NCI-H226 (cell line): ENCODE results near the gene MEGF11.
"Not testable (repeated sequence)": the region's sequence is repeated elsewhere in the genome, so short reads cannot be mapped to it uniquely, and the experiment has no call there.

Experiments
- DNase-seq: peaks from one replicate; pipeline ENCODE4 v3.0.0-alpha.2; 2015

MEGF11 gene

GRCh38 chr15:66021496-66022162 lies 231.9 kb downstream of the MEGF11 start:
- DNase-seq: no peak

- DNase-seq: no peak
Measured at GRCh38 chr15:66019826-66020398, 233.6 kb downstream of the MEGF11 start.

GRCh38 chr15:66019368-66019767 lies 234.2 kb downstream of the MEGF11 start:
- DNase-seq: no peak

GRCh38 chr15:66018488-66018797 lies 235.1 kb downstream of the MEGF11 start:
- DNase-seq: no peak

GRCh38 chr15:66017792-66018487 lies 235.6 kb downstream of the MEGF11 start:
- DNase-seq: no peak

- DNase-seq: no peak
Measured at GRCh38 chr15:66017000-66017399, 236.6 kb downstream of the MEGF11 start.

- DNase-seq: no peak
Measured at GRCh38 chr15:66016199-66016598, 237.4 kb downstream of the MEGF11 start.

- no peak for DNase-seq
Measured at GRCh38 chr15:66014635-66015182, 238.8 kb downstream of the MEGF11 start.

GRCh38 chr15:66014022-66014421 lies 239.5 kb downstream of the MEGF11 start:
- no peak for DNase-seq

GRCh38 chr15:66008940-66009562 lies 244.5 kb downstream of the MEGF11 start:
- peak; percentile 59 for DNase-seq

- no peak for DNase-seq
Measured at GRCh38 chr15:66007663-66008262, 245.8 kb downstream of the MEGF11 start.

- DNase-seq: peak; percentile 84
Measured at GRCh38 chr15:66006986-66007385, 246.6 kb downstream of the MEGF11 start.

GRCh38 chr15:66004618-66005262 lies 248.8 kb downstream of the MEGF11 start:
- peak; percentile 27 for DNase-seq

GRCh38 chr15:66003129-66003528 lies 250.4 kb downstream of the MEGF11 start:
- not testable (repeated sequence) for DNase-seq

GRCh38 chr15:66001717-66002426 lies 251.7 kb downstream of the MEGF11 start:
- DNase-seq: no peak

- no peak for DNase-seq
Measured at GRCh38 chr15:66001042-66001441, 252.5 kb downstream of the MEGF11 start.

- no peak for DNase-seq
Measured at GRCh38 chr15:65998486-65998885, 255.1 kb downstream of the MEGF11 start.

- DNase-seq: no peak
Measured at GRCh38 chr15:65996901-65997300, 256.6 kb downstream of the MEGF11 start.

- DNase-seq: no peak
Measured at GRCh38 chr15:65994832-65995231, 258.7 kb downstream of the MEGF11 start.

- DNase-seq: no peak
Measured at GRCh38 chr15:65993762-65994161, 259.8 kb downstream of the MEGF11 start.

- DNase-seq: no peak
Measured at GRCh38 chr15:65993236-65993635, 260.3 kb downstream of the MEGF11 start.
